Activated CD8-positive, alpha-beta memory T cell treated with anti-CD3 and anti-CD28 coated beads for 24 hours (primary cell): ENCODE results near the gene HOXA13.

Source experiments
- DNase-seq: peaks from one replicate; pipeline ENCODE4 v3.0.0-alpha.2; 2020

HOXA13 gene

GRCh38 chr7:27169658-27170425, 30.0 kb downstream of the HOXA13 start:
- no peak for DNase-seq

GRCh38 chr7:27168265-27168947, 31.5 kb downstream of the HOXA13 start:
- DNase-seq = peak; percentile 72

GRCh38 chr7:27167916-27168264, 32.0 kb downstream of the HOXA13 start:
- no peak for DNase-seq

GRCh38 chr7:27166531-27167505, 33.1 kb downstream of the HOXA13 start:
- no peak for DNase-seq

- no peak for DNase-seq
These were observed 33.8 kb downstream of the HOXA13 start for GRCh38 chr7:27165996-27166530.

- peak; percentile 71 for DNase-seq
These were observed 34.5 kb downstream of the HOXA13 start, which contains the start of gene HOXA9 for GRCh38 chr7:27165089-27165995. TSS of gene HOXA9 (minus strand) at chr7:27165537. CDS start at chr7:27165457, 80 bp downstream.

GRCh38 chr7:27164367-27165088, 35.4 kb downstream of the HOXA13 start:
- DNase-seq = no peak

GRCh38 chr7:27164045-27164366, 35.9 kb downstream of the HOXA13 start:
- no peak for DNase-seq

GRCh38 chr7:27163288-27164044, 36.4 kb downstream of the HOXA13 start:
- no peak for DNase-seq

- DNase-seq = no peak
These were observed 37.2 kb downstream of the HOXA13 start for GRCh38 chr7:27162561-27163287.

- no peak for DNase-seq
These were observed 38.0 kb downstream of the HOXA13 start for GRCh38 chr7:27161721-27162560.

GRCh38 chr7:27161214-27161720, 38.6 kb downstream of the HOXA13 start:
- DNase-seq = no peak

- DNase-seq = peak; percentile 96
These were observed 39.2 kb downstream of the HOXA13 start for GRCh38 chr7:27160546-27161213.

- DNase-seq = peak; percentile 76
These were observed 39.7 kb downstream of the HOXA13 start for GRCh38 chr7:27160145-27160545.

- peak; percentile 57 for DNase-seq
These were observed 40.4 kb downstream of the HOXA13 start for GRCh38 chr7:27159266-27160144.

GRCh38 chr7:27158436-27159265, 41.2 kb downstream of the HOXA13 start:
- peak; percentile 60 for DNase-seq
